Keratinocyte (primary cell): ENCODE results near the gene TNK1.

Experiments used
- CTCF ChIP-seq, 3 experiments: IDR thresholded peaks in 1 of 3; conservative IDR thresholded peaks in 1 of 3; optimal IDR thresholded peaks in 1 of 3; 2 replicates in 2 of 3; 3 replicates in 1 of 3; pipeline versions ENCODE3 to v1.5.1; 2011; ENCODE audit warnings: low read length in 3 of 3, mild to moderate bottlenecking in 3 of 3, moderate library complexity in 2 of 3, control low read depth in 1 of 3, inconsistent platforms in 1 of 3; ENCODE audit not compliant: insufficient read depth in 2 of 3; ENCODE audit errors: extremely low read depth in 1 of 3
- EZH2 ChIP-seq: IDR thresholded peaks from one replicate; pipeline ENCODE4 v1.6.1; 2012; ENCODE audit warnings: inconsistent platforms, mild to moderate bottlenecking, low read length, moderate library complexity

GRCh38 chr17:7391307-7391706 lies 10.4 kb downstream of the TNK1 start:
- no peak for TF ChIP-seq CTCF (optimal IDR thresholded peaks at IDR 0.05 in 1 of 3, IDR thresholded peaks at IDR 0.05 in 1 of 3, conservative IDR thresholded peaks at IDR 0.05 in 1 of 3; ENCODE audit: extremely low read depth in 1 of 3, insufficient read depth in 2 of 3, low read length in 3 of 3)
- TF ChIP-seq EZH2, result no peak
